ENCODE data around the gene KDM7A.

GRCh38 chr7:140122965-140123364 is 53.8 kb downstream of the KDM7A start:
- TF ChIP-seq EZH2 (IDR thresholded peaks at IDR 0.05; ENCODE audit: low read depth, low read length, severe bottlenecking) (no peak), CEBPB (IDR thresholded peaks at IDR 0.05; ENCODE audit: low read depth, low read length) (no peak), EP300 (IDR thresholded peaks at IDR 0.05; ENCODE audit: borderline replicate concordance in 1 of 2, low read depth in 2 of 2, low read length in 2 of 2) (no peak), BRCA1 (IDR thresholded peaks at IDR 0.05; ENCODE audit: low read depth, low read length) (no peak), HDAC2 (IDR thresholded peaks at IDR 0.05; ENCODE audit: borderline replicate concordance in 1 of 2, low read depth in 2 of 2, low read length in 2 of 2) (no peak), CTBP2 (IDR thresholded peaks at IDR 0.05; ENCODE audit: borderline replicate concordance, insufficient read depth, insufficient read length, low read length) (no peak), TAF1 (IDR thresholded peaks at IDR 0.05; ENCODE audit: low read depth, low read length) (no peak)
- TF ChIP-seq, protein P1, sequence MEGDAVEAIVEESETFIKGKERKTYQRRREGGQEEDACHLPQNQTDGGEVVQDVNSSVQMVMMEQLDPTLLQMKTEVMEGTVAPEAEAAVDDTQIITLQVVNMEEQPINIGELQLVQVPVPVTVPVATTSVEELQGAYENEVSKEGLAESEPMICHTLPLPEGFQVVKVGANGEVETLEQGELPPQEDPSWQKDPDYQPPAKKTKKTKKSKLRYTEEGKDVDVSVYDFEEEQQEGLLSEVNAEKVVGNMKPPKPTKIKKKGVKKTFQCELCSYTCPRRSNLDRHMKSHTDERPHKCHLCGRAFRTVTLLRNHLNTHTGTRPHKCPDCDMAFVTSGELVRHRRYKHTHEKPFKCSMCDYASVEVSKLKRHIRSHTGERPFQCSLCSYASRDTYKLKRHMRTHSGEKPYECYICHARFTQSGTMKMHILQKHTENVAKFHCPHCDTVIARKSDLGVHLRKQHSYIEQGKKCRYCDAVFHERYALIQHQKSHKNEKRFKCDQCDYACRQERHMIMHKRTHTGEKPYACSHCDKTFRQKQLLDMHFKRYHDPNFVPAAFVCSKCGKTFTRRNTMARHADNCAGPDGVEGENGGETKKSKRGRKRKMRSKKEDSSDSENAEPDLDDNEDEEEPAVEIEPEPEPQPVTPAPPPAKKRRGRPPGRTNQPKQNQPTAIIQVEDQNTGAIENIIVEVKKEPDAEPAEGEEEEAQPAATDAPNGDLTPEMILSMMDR (IDR thresholded peaks at IDR 0.05; ENCODE audit: control extremely low read depth in 1 of 3, insufficient read depth in 1 of 3, low read depth in 1 of 3, low read length in 3 of 3) = no peak
- TF ChIP-seq, protein P2, sequence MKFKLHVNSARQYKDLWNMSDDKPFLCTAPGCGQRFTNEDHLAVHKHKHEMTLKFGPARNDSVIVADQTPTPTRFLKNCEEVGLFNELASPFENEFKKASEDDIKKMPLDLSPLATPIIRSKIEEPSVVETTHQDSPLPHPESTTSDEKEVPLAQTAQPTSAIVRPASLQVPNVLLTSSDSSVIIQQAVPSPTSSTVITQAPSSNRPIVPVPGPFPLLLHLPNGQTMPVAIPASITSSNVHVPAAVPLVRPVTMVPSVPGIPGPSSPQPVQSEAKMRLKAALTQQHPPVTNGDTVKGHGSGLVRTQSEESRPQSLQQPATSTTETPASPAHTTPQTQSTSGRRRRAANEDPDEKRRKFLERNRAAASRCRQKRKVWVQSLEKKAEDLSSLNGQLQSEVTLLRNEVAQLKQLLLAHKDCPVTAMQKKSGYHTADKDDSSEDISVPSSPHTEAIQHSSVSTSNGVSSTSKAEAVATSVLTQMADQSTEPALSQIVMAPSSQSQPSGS (IDR thresholded peaks at IDR 0.05; ENCODE audit: low read length) = no peak
- TF ChIP-seq, protein P3, sequence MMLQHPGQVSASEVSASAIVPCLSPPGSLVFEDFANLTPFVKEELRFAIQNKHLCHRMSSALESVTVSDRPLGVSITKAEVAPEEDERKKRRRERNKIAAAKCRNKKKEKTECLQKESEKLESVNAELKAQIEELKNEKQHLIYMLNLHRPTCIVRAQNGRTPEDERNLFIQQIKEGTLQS (IDR thresholded peaks at IDR 0.05; ENCODE audit: insufficient read depth, low read depth, low read length) = no peak
